CD4-positive, alpha-beta T cell treated with Interleukin-21 for 1 hour (primary cell): ENCODE results near the gene TPI1.
"Not testable (repeated sequence)": the region's sequence is repeated elsewhere in the genome, so short reads cannot be mapped to it uniquely, and the experiment has no call there.

Experiments
- DNase-seq: peaks from one replicate; pipeline ENCODE4 v3.0.0-alpha.2; 2020

TPI1 gene

DNA sequence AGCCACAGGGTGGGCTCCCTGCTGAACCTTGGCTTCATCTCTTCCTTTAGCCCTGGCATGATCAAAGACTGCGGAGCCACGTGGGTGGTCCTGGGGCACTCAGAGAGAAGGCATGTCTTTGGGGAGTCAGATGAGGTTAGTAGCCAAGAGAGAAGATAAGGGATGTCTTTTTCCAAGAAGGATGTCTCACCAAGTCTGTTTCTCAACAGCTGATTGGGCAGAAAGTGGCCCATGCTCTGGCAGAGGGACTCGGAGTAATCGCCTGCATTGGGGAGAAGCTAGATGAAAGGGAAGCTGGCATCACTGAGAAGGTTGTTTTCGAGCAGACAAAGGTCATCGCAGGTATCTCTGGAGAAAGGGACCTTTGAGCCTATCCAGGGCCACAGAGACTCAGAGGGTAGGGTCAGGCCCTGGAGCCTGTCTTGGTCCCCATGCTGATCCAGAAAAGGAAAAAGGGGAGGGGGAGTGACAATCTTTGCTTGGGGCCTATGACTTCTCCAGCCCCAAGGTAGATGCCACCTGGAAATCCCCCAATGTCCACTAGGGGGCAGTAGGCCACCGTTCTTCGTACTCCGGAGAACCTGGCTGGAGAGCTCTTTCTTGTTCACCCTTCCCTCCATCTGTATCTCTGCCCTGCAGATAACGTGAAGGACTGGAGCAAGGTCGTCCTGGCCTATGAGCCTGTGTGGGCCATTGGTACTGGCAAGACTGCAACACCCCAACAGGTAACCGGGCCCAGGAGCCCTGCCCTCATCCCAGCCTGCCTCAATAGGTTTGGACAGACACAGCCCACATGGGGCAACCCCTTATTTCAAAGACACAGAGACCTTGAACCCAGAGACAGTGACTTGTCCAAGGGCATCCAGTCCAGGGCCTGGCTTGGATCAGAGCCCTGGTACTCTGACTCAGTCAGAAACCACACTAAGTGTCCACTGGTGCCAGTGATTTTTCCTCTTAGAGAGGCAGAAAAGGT is 2.0 kb downstream of the TPI1 start:
- DNase-seq = peak; percentile 89

DNA sequence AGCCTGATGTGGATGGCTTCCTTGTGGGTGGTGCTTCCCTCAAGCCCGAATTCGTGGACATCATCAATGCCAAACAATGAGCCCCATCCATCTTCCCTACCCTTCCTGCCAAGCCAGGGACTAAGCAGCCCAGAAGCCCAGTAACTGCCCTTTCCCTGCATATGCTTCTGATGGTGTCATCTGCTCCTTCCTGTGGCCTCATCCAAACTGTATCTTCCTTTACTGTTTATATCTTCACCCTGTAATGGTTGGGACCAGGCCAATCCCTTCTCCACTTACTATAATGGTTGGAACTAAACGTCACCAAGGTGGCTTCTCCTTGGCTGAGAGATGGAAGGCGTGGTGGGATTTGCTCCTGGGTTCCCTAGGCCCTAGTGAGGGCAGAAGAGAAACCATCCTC is 3.0 kb downstream of the TPI1 start:
- not testable (repeated sequence) for DNase-seq

DNA sequence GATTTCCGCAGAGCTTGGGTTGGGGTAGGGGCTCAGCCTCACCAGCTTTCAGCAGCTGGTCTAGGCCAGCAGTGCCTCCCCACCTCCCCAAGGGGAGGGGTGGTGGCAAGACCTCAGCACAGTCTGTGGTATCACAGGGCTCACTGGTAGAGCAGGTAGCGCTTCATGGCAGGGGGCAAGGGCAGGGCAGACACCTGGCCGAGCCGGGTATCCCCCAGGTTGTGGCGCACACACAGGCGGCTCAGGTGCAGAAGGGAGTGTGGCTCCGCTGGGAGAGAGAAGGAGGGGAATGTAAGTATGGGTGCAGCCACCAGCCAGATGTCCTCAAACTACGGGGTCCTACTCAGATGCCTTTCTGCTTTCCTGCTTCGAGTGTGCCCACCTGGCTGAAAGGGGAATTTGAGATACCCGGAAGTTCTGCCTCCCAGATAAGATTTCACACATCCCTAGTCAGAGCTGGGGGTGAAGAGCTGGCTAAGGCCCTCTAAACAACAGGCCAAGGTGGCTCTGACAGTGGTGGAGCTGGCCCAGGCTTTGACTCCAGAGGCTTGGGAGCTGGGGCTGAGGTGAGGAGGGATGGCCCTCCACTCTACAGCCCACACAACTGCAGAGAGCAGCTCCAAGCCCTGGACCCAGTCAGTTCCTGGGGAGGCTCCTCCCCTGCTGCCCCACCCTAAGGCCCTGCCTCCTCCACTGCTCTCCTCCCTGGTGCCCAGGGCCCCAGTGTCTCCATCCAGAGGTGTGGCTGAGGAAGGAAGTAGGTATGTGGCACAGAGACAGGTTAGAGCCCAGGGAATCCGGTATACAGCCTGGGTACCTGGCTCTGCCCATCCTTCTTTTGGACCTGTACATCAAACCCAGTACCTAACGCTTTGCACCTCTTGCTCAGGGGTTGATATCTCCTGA is 4.0 kb downstream of the TPI1 start:
- peak; percentile 46 for DNase-seq

DNA sequence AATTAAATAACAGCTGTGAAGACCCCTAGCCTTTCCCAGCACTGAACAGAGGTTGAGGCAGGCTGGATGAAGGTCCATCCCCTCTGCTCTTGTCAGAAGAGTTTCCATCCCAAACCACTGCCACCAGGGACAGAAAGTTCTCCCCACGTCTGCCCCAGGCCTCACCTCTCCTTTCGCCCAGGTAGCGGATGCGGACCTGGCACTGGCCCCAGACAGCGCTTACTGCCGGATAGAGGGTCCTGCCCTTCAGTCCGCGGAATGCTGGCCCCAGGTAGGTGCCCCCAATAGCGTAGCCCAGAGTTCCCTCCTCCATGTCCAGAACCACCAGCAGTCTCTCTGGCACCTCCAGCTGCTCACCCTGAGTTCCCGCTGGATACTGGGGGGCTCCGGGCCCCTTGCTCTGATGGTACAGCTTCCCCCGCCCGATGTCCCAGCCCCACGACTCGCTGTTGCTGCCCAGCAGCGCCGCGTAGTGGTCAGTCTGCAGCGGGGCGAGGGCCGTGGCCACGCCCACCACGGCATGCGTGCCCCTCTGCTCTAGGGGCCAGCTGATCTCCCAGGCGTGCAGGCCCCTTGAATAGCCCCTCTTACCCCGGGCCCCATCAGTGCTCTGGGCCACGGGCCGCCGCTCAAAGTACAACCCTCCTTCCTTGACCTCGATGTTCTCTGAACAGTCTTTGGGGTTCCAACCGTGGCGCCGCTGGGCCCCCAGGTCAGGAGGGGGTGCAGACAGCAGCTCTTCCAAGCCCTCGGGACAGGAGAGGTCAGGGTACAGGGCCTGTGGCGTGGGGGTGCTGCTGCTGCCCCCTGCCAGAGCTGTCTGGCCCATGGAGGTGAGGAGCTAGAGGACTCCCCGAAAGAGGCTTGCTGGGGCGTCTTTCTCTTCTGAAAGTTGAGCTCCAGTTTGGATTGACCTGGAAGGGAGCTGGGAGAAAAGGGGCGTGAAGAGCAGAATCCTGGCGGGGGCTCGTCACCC is 5.0 kb downstream of the TPI1 start:
- DNase-seq = peak; percentile 88

DNA sequence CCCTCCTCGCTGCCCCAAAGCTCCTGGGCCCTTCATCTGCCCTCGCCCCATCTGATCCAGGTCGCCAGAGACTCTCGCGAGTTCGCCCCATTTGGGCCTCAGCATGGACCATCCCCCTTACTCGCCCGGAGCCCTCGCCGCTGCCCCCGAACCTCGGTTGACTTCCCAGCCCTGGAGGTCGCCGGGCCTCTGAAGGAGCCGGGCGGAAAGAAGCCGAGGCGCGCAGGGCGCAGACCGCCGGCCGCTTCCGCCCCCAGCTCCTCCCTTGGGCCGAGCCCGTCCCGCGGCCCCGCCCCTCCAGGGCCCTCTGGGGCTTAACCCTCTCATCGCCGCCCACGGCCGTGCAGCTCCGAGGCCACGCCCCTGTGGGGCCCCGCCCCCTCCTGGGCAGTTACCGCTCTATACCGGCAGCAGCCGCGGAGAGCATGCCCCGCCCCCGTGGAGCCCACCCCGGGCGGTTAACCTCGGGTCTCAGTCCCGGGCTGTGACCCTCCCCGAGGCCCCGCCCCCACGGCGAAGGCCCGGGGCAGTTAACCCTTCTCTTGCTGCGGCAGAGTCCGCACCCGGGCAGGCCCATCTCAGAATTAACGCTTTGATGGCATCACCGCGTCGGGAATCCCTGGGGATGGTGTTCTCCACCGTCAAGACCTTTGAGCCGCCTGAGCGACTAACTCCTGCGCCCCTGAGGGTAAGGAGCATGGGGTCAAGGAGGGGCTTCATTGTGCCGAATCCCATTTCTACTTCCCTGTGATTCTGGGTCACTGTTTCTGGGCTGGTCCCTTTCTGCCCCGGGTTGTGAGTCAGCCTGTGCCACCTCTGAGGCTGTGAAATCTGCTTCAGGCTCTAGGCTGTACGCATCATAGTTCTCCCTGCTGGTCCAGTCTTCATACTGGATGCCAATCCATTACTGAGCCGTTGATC is 6.0 kb downstream of the TPI1 start, which contains the start of gene SPSB2:
Gene SPSB2, minus strand, starts transcription at position 210 of the 921 bp plus-strand sequence. CDS start 402 bp downstream, outside the sequence.
- DNase-seq = peak; percentile 98

DNA sequence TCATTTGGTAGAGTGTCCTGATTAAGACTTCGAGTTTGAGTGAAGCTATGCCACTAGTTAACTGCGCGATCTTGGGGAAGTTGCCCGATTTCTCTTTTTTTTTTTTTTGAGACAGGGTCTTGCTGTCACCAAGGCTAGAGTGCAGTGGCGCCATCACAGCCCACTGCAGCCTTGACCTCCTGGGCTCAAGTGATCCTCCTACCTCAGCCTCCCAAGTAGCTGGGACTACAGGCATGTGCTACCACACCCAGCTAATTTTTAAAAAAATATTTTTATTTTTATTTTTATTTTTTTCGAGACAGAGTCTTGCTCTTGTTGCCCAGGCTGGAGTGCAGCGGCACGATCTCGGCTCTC is 6.7 kb downstream of the TPI1 start:
- not testable (repeated sequence) for DNase-seq

DNA sequence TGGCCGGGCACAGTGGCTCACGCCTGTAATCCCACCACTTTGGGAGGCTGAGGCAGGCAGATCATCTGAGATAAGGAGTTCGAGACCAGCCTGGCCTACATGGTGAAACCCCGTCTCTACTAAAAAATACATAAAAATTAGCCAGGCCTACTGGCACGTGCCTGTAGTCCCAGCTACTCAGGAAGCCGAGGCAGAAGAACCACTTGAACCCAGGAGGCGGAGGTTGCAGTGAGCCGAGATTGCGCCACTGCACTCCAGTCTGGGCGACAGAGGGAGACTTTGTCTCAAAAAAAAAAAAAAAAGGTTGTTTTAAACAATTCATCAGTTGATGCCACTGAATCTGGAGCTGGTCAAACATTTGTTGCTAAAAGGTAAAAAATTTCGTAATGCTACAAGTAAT is 12.5 kb downstream of the TPI1 start:
- DNase-seq = not testable (repeated sequence)

DNA sequence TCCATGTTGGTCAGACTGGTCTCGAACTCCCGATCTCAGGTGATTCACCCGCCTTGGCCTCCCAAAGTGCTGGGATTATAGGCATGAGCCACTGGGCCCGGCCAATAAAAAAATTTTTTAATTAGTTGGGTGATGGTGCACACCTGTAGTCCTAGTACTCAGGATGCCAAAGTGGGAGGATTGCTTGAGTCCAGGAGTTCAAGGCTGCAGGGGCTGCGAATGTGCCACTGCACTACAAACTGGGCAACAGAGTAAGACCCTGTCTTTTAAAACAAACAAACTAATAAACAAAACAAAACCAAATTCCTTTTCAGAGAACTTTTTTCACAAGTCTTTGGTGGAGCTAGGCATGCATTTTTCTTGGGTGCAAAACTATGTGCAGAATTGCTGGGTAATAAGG is 15.9 kb downstream of the TPI1 start:
- no peak for DNase-seq

DNA sequence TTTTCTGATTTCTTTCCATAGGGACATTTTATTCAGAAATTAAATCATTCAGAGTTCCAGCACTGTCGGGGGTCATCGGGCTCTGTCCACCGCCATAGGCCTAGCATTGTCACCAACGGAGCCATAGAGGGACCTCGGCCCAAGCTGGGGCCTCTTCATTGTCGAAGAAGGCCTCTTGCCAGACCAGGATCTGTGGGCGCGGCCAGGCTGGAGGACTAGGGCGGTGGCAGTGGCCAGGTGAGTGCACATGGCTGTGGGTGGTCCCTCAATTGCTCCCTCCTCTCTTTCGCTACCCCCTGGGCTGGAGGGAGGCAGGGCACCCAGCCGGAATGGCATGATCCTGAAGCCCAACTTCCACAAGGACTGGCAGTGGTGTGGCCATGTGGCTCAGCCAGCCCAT is 16.4 kb downstream of the TPI1 start:
- DNase-seq = no peak

DNA sequence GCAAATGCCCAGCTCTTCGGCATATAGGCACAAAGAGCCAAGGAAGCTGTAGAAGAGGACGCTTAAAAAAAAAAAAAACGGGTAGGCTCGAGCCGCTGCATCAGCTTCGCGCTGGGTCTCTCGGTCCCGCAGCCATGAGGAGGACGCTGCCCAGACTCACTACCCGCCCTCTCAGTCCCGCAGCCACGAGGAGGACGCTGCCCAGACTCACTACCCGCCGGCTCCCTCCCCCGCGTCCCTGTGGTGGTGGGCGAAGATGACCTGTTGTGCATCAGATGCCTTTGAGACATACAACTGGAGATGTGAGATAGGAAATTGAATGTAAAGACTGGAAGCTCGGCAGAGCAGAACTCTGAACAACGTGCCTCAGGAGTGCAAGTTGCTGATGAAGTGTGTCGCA is 17.2 kb downstream of the TPI1 start:
- no peak for DNase-seq

DNA sequence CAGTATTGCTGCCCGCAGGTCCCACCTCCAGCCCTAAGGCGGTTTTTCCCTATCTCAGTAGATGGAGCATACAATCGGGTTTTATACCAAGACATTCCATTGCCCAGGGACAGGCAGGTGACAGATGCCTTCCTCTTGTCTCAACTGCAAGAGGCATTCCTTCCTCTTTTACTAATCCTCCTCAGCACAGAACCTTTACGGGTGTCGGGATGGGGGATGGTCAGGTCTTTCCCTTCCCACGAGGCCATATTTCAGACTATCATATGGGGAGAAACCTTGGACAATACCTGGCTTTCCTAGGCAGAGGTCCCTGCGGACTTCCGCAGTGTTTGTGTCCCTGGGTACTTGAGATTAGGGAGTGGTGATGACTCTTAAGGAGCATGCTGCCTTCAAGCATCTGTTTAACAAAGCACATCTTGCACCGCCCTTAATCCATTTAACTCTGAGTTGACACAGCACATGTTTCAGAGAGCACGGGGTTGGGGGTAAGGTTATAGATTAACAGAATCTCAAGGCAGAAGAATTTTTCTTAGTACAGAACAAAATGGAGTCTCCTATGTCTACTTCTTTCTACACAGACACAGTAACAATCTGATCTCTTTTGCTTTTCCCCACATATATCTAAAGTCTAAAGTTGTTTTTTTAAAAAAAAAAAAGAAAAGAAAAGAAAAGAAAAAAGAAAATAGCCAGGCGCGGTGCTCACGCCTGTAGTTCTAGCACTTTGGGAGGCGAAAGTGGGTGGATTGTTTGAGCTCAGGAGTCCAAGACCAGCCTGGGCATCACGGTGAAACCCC is 19.1 kb downstream of the TPI1 start:
- DNase-seq = not testable (repeated sequence)

DNA sequence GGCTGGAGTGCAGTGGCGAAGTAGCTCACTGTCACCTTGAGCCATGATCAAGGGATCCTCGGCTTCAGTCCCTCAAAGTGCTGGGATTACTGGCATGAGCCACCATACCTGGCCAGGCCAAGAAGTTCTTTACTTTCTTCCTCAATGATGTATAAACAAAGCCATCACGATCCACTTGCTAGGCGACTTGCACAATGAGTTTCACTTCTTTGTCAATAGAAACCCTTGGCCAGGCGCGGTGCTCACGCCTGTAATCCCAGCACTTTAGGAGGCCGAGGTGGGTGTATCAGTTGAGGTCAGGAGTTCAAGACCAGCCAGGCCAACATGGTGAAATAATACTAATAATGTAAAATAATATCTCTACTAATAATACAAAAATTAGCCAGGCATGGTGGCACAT is 20.1 kb downstream of the TPI1 start:
- no peak for DNase-seq

DNA sequence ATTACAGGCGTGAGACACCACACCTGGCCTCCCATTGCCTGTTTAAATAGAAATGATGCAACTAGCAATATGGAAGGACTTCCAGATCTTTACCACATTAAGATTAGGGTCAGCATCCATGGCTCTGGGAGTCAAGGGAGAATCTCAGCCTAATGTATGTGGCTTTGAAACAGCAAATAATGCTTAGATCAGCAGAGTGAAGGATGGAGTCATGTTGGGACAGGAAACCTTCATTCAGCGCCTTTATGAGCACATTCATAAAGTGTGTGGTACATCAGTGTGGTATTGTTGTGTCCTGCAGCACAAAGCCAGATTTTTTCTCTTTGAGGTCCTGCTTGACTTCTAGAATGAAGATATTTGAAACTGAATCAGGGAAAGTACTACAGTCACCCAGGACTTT is 21.0 kb downstream of the TPI1 start:
- DNase-seq = no peak

DNA sequence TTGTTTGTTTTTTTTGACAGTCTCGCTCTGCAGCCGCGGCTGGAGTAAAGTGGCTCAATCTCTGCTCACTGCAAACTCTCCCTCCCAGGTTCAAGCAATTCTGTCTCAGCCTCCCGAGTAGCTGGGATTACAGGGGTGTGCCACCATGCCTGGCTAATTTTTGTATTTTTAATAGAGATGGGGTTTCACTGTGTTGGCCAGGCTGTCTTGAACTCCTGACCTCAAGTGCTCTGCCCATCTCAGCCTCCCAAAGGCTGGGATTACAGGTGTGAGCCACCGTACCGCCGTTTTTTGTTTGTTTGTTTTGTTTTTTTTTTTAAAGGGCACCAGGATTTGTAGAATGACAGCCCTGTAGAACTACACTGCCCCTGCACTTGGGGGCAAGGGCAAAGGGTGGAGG is 21.5 kb downstream of the TPI1 start:
- DNase-seq = not testable (repeated sequence)

DNA sequence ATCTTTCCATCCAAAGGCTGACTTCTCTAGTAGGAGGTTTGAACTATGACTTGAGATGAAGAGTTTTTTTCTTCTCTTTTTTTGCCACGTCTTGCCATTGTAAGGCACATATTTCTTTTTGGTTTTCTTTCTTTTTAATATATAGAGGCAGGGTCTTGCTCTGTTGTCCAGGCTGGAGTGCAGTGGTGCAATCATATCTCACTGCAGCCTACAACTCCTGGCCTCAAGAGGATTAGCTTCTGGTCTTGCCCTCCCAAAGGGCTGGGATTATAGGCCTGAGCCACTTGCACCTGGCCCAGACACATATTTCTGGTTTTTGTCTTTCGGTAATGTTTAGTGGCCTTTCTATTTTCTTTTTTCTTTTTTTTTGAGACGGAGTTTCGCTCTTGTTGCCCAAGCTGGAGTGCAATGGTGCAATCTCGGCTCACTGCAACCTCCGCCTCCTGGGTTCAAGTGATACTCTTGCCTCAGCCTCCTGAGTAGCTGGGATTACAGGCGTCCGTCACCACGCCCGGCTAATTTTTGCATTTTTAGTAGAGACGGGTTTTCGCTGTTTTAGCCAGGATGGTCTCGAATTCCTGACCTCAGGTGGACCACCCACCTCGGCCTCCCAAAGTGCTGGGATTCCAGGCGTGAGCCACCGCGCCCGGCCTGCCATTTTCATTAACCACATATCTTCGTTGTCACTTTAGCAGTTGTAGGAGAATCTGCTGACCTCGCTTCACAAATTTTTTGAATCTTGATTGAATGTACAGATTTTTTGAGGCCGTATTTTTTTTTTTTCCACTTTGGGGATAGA is 22.6 kb downstream of the TPI1 start:
- DNase-seq = not testable (repeated sequence)

DNA sequence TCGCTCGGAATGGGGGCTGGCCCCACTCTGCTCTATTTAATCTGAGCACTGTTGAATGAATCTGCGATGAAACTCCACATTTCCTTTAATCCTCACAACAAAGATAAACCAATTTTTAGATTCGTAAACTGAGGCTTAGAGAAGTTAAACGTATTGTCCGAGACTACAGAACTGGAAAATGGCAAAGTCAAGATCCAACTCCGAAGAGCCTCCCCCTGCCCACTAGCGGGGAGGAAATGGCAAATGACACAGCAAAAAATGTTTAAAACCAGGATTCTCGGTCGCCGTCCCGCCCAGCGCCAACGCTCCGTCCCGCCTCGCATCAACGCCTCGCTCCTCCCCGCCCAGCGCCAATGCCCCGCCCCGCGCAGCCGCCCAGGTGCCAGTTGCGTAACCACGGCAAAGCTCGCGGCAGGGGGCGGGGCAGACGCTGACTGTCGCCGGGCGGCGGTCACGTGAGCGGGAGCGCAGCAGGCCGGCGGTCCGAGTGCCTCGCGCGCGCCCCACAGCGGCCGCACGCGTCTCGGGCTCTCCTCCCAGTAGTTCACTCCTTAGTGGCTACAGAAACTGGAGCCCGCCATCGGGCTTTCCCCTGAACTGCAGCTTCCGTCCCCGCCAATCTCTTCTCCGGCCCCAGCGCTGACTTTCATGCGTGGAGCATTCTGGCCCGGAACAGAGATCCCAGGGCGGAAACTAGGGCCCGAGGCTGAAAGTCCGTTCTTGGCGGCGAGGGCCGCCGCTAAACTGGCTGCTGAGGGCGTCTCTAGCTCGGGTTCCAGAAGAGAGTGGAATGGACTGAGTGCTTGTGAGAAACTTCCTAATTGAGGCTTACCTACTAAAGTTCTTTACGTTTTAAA is 23.7 kb downstream of the TPI1 start:
- peak; percentile 98 for DNase-seq

DNA sequence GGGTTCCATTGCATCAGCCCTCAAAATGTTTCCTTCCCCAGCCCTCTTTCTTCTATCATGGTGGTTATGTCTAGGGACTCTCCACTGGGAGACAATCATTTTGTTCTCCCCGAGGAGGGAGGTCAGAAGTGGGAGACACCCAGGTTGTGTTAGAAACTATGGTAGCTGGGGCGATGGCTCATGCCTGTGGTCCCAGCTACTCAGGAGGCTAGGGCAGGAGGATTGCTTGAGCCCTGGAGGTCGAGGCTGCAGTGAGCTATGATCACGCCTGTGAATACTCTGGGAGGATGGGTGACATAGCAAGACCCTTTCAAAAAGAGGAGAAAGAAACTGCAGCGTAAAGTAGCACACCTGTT is 24.3 kb downstream of the TPI1 start:
- no peak for DNase-seq

DNA sequence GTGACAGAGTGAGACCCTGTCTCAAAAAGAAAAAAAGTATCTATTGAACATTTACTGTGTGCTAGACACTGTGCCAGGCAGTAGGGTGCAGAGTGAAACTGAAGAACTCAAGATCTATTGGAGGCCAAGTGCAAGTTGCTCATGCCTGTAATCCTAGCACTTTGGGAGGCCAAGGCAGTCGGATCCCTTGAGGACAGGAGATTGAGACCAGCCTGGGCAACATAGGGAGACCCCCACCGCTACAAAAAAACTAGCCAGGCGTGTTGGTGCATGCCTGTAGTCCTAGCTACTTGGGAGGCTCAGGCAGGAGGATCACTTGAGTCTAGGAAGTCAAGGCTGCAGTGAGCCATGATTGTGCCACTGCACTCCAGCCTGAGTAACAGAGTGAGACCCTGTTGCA is 25.4 kb downstream of the TPI1 start:
- not testable (repeated sequence) for DNase-seq

DNA sequence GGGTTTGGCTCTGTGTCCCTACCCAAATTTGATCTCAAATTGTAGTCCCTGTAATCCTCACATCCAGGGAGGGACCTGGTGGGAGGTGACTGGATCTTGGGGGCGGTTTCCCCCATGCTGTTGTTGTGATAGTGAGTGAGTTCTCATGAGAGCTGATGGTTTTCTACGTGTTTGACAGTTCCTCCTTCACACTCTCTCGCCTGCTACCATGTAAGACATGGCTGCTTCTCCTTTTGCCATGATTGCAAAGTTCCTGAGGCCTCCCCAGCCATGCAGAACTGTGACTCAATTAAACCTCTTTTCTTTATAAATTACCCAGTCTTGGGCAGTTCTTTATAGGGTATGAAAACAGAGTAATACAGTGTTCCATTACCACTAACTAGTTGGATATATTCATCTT is 27.0 kb downstream of the TPI1 start:
- no peak for DNase-seq
